SK-N-SH (cell line): ENCODE measurements around the gene MAML3. TPM values are rescaled to one million over a fixed set of nuclear protein-coding genes. Genes with fewer than 3 reads are reported as not detected.

ENCODE experiments used
- CTCF ChIA-PET: fragments of 300-600, 350-600 bp; formaldehyde crosslinking; extraction: SDS; loops from one replicate; lab custom pipeline; 2021; lab: Yijun Ruan, JAX
- POLR2A ChIA-PET: fragments of 350-600 bp; sonication (Branson Sonifier 250); formaldehyde crosslinking; extraction: SDS; loops from one replicate; lab custom pipeline; 2020; ENCODE audit warnings: antibody characterized with exemption, inconsistent platforms; lab: Yijun Ruan, JAX
- DNase-seq: peaks from one replicate; pipeline ENCODE4 v3.0.0; 2012
- H2AFZ ChIP-seq: fragments of 200-600 bp; sonication (generic); 2 replicates; pipeline ENCODE4 v1.8.1; 2016; ENCODE audit warnings: antibody characterized with exemption, mild to moderate bottlenecking, low read depth
- H3F3A ChIP-seq: fragments of 200-600 bp; sonication (generic); replicated peaks from 2 replicates; pipeline ENCODE3; 2016; ENCODE audit warnings: antibody characterized with exemption, mild to moderate bottlenecking; ENCODE audit not compliant: insufficient read depth
- H3K27ac ChIP-seq, 2 experiments: fragments of 200-500 bp in 1 of 2; fragments of 200-600 bp in 1 of 2; sonication (Bioruptor generic) in 1 of 2; sonication (generic), shearing (Covaris generic) in 1 of 2; 2 replicates each; pipeline versions ENCODE4 v1.5.1 to v1.6.1; 2014 to 2016; ENCODE audit warnings: low read depth in 2 of 2, inconsistent platforms in 1 of 2, low read length in 1 of 2, mild to moderate bottlenecking in 1 of 2, mixed read lengths in 1 of 2
- H3K27me3 ChIP-seq: fragments of 200-600 bp; sonication (generic), shearing (Covaris generic); 2 replicates; pipeline ENCODE4 v1.6.1; 2016; ENCODE audit warnings: mixed run types; ENCODE audit not compliant: insufficient read depth
- H3K36me3 ChIP-seq, 2 experiments: fragments of 200-500 bp in 1 of 2; fragments of 200-600 bp in 1 of 2; sonication (Bioruptor generic) in 1 of 2; sonication (generic) in 1 of 2; replicated peaks in 1 of 2; 2 replicates each; pipeline versions ENCODE3 to v1.5.1; 2014 to 2016; ENCODE audit warnings: low read length in 1 of 2, mild to moderate bottlenecking in 1 of 2; ENCODE audit not compliant: insufficient read depth in 2 of 2, control insufficient read depth in 1 of 2
- H3K4me1 ChIP-seq, 2 experiments: fragments of 200-500 bp in 1 of 2; fragments of 200-600 bp in 1 of 2; sonication (Bioruptor generic) in 1 of 2; sonication (generic), shearing (Covaris generic) in 1 of 2; 2 replicates each; pipeline versions ENCODE4 v1.5.1 to v1.6.1; 2014 to 2016; ENCODE audit warnings: low read depth in 1 of 2, low read length in 1 of 2, mixed run types in 1 of 2; ENCODE audit not compliant: insufficient read depth in 2 of 2, control insufficient read depth in 1 of 2
- H3K4me2 ChIP-seq: fragments of 200-600 bp; sonication (generic), shearing (Covaris generic); 2 replicates; pipeline ENCODE4 v1.6.1; 2017; ENCODE audit warnings: mixed run types
- H3K4me3 ChIP-seq, 2 experiments: fragments of 200-500 bp in 1 of 2; fragments of 200-600 bp in 1 of 2; sonication (Bioruptor generic) in 1 of 2; sonication (generic), shearing (Covaris generic) in 1 of 2; 2 replicates each; pipeline versions ENCODE4 v1.5.1 to v1.8.1; 2014 to 2016; ENCODE audit warnings: low read depth in 2 of 2, inconsistent platforms in 1 of 2, low read length in 1 of 2, mild to moderate bottlenecking in 1 of 2, mixed read lengths in 1 of 2, moderate library complexity in 1 of 2
- H3K79me2 ChIP-seq: fragments of 200-600 bp; sonication (generic); 2 replicates; pipeline ENCODE4 v1.8.1; 2017; ENCODE audit warnings: mild to moderate bottlenecking; ENCODE audit not compliant: insufficient read depth
- H3K9ac ChIP-seq: fragments of 200-600 bp; sonication (generic); 2 replicates; pipeline ENCODE4 v1.6.1; 2017; ENCODE audit warnings: mixed run types
- H3K9me2 ChIP-seq: fragments of 200-600 bp; sonication (generic); 2 replicates; pipeline ENCODE4 v1.6.1; 2017; ENCODE audit warnings: mixed run types
- H3K9me3 ChIP-seq: fragments of 200-600 bp; sonication (generic); 2 replicates; pipeline ENCODE4 v1.6.1; 2017; ENCODE audit warnings: mixed run types, mild to moderate bottlenecking, moderate library complexity
- H4K20me1 ChIP-seq: fragments of 200-600 bp; sonication (generic); 2 replicates; pipeline ENCODE4 v1.6.1; 2017; ENCODE audit warnings: mild to moderate bottlenecking, mixed run types; ENCODE audit not compliant: insufficient read depth
- CHD2 ChIP-seq: fragments of 150-350 bp; IDR thresholded peaks from 2 replicates; pipeline ENCODE4 v1.6.1; 2018; ENCODE audit warnings: low read length; ENCODE audit not compliant: partially characterized antibody
- EP300 ChIP-seq, 2 experiments: IDR thresholded peaks; 2 replicates each; pipeline versions ENCODE4 v1.4.0 to v1.6.1; 2012; ENCODE audit warnings: borderline replicate concordance in 1 of 2, low read depth in 1 of 2, low read length in 1 of 2
- EZH2phosphoT487 ChIP-seq: fragments of 200-600 bp; sonication (generic); IDR thresholded peaks from 2 replicates; pipeline ENCODE4 v1.6.1; 2017; ENCODE audit warnings: low read depth, mixed run types, mild to moderate bottlenecking, antibody characterized with exemption, moderate library complexity, borderline replicate concordance
- FOSL2 ChIP-seq: IDR thresholded peaks from 2 replicates; pipeline ENCODE4 v1.4.0; 2012; ENCODE audit warnings: low read depth, mild to moderate bottlenecking, moderate library complexity, borderline replicate concordance
- FOXJ3 ChIP-seq: sonication (generic); formaldehyde crosslinking; IDR thresholded peaks from 2 replicates; pipeline ENCODE4 v1.5.1; 2020; ENCODE audit warnings: mild to moderate bottlenecking, missing genetic modification reagents
- GABPA ChIP-seq: IDR thresholded peaks from 2 replicates; pipeline ENCODE4 v1.4.0; 2012; ENCODE audit warnings: low read depth, mild to moderate bottlenecking
- JUND ChIP-seq: IDR thresholded peaks from 2 replicates; pipeline ENCODE4 v1.4.0; 2012
- MEF2A ChIP-seq: IDR thresholded peaks from 2 replicates; pipeline ENCODE4 v1.4.0; 2012; ENCODE audit warnings: low read depth, borderline replicate concordance
- NFIC ChIP-seq: IDR thresholded peaks from 2 replicates; pipeline ENCODE4 v1.4.0; 2012; ENCODE audit warnings: borderline replicate concordance
- NRF1 ChIP-seq: IDR thresholded peaks from 2 replicates; pipeline ENCODE4 v1.6.1; 2012; ENCODE audit warnings: low read depth, mild to moderate bottlenecking, low read length
- RCOR1 ChIP-seq: fragments of 150-350 bp; IDR thresholded peaks from 2 replicates; pipeline ENCODE4 v1.6.1; 2017; ENCODE audit warnings: antibody characterized with exemption, low read length
- RFX5 ChIP-seq: IDR thresholded peaks from 2 replicates; pipeline ENCODE4 v1.6.1; 2012; ENCODE audit warnings: mild to moderate bottlenecking, improper control_type of control experiment, low read length
- RXRA ChIP-seq: IDR thresholded peaks from 2 replicates; pipeline ENCODE4 v1.4.0; 2012; ENCODE audit warnings: low read depth, mild to moderate bottlenecking, borderline replicate concordance
- SIN3A ChIP-seq: IDR thresholded peaks from 2 replicates; pipeline ENCODE4 v1.6.1; 2012; ENCODE audit warnings: low read depth, mild to moderate bottlenecking, low read length, moderate library complexity, borderline replicate concordance
- SMC3 ChIP-seq: IDR thresholded peaks from 2 replicates; pipeline ENCODE4 v1.6.1; 2012; ENCODE audit warnings: low read depth, low read length, improper control_type of control experiment
- TAF1 ChIP-seq: IDR thresholded peaks from 2 replicates; pipeline ENCODE4 v1.6.1; 2012; ENCODE audit warnings: low read depth, mild to moderate bottlenecking, low read length, moderate library complexity, borderline replicate concordance
- TCF12 ChIP-seq: IDR thresholded peaks from 2 replicates; pipeline ENCODE4 v1.4.0; 2012
- TEAD4 ChIP-seq: IDR thresholded peaks from 2 replicates; pipeline ENCODE4 v1.4.0; 2012; ENCODE audit warnings: mild to moderate bottlenecking, borderline replicate concordance; ENCODE audit not compliant: insufficient read depth
- YY1 ChIP-seq: IDR thresholded peaks from 2 replicates; pipeline ENCODE4 v1.4.0; 2012; ENCODE audit warnings: low read depth, mild to moderate bottlenecking
- WGBS: methylation state at CpG from one replicate; pipeline ENCODE4 v1.1.6; 2017; ENCODE audit warnings: low lambda C conversion rate; 5-methylcytosine and 5-hydroxymethylcytosine counted together
- polyA plus RNA-seq, 3 experiments: library from polyadenylated mRNA; depleted of rRNA; stranded (reverse); fragments of >200 nt; gene quantifications; 2 replicates each; pipeline ENCODE4 v1.2.3, GENCODE V29; 2012
- TF ChIP-seq, protein P1 (sequence below): IDR thresholded peaks from 2 replicates; pipeline ENCODE4 v1.6.1; 2012; ENCODE audit warnings: mild to moderate bottlenecking, low read depth, low read length, moderate library complexity
- TF ChIP-seq, protein P2 (sequence below): IDR thresholded peaks from 2 replicates; pipeline ENCODE4 v1.4.0; 2012; ENCODE audit warnings: low read depth, borderline replicate concordance
- TF ChIP-seq, protein P3 (sequence below): fragments of 150-350 bp; IDR thresholded peaks from 2 replicates; pipeline ENCODE4 v1.6.1; 2016; ENCODE audit warnings: mild to moderate bottlenecking, low read depth, low read length
- TF ChIP-seq, protein P4 (sequence below): IDR thresholded peaks from 2 replicates; pipeline ENCODE4 v1.4.0; 2012; ENCODE audit warnings: low read depth
- TF ChIP-seq, protein P5 (sequence below): fragments of 200-600 bp; sonication (generic); IDR thresholded peaks from 2 replicates; pipeline ENCODE4 v1.6.1; 2017; ENCODE audit warnings: antibody characterized with exemption, mild to moderate bottlenecking, moderate library complexity

MAML3 gene
- polyA plus RNA-seq, 1 of the 3 experiments (the other 2 are of a cell fraction) = 5.3 TPM

DNA sequence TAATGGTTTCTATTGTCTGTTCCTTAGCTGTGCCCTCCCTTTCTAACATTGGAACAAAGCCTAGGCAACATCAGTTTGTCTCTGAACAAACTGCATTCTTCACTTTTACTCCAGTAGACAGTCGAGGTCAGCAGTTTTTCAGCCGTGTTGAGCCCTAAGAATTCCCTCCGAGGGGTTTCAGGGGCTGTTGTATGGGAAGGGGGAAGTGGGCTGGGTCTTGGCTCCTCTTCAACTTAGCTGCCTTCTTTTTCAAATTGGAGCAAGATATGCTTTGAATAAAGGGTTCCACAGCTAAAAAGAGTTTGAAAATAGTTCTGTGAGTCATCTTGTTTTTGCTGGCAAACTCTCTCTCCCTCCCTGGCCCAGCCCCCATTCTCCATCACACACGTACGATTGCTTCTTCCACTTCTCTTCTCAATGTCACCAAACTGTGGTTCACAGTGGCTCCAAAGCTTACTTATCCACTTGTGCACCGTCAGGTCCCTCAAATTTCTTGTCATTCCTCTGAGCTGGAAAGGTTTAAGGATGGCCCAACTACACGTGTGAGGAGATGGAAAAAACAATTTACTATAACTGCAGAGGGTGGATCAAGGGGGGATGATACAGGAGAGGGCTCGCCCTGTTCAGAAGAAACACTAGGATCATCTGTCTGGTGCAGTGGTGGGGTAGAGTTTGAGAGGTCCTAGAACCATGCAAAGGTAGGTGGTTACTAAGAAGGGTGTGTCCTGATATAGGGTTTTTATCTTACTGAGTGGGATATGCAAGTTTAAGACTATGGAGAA, 9.2 kb upstream of the MAML3 start:
- CTCF ChIA-PET = interaction anchor here (0.6 to 1.3 kb wide), 5 partner anchors 14 to 117 kb away, joined by 3 to 4 read pairs (median 3); no protein-coding TSS in a partner anchor
- H3K27ac ChIP-seq = peak overlapping the region; percentile 5 to 77; a peak in 3 of 4 replicates
- H3K4me1 ChIP-seq = peaks cover 4 to 8% of the 10 kb centered on the region in 2 experiments; a peak in 3 of 4 replicates
- H3K4me3 ChIP-seq = no peak overlapping the region
- peak overlapping the region; percentile 83 for H2AFZ ChIP-seq
- H3F3A ChIP-seq = peaks cover 3% of the 10 kb centered on the region
- no peak for DNase-seq
- 55% methylated on average over 8 of the region's 8 CpGs for WGBS
- H4K20me1 ChIP-seq = no peaks in the 10 kb centered on the region
- POLR2A ChIA-PET = interaction anchor here (0.6 to 1.4 kb wide), 2 partner anchors 75 to 195 kb away, joined by 3 read pairs; no protein-coding TSS in a partner anchor
- H3K9ac ChIP-seq = peak overlapping the region; percentile 50
- H3K9me2 ChIP-seq = no peaks in the 10 kb centered on the region
- H3K36me3 ChIP-seq = no peaks in the 10 kb centered on the region
- H3K79me2 ChIP-seq = no peaks in the 10 kb centered on the region
- no peaks in the 10 kb centered on the region for H3K9me3 ChIP-seq
- H3K4me2 ChIP-seq = peak overlapping the region; percentile 65
- H3K27me3 ChIP-seq = no peaks in the 10 kb centered on the region
- TF ChIP-seq JUND (peak; percentile 62; the same call in 1 of the 2 replicates), EP300 (IDR thresholded peaks at IDR 0.05; ENCODE audit: borderline replicate concordance in 1 of 2, low read depth in 1 of 2, low read length in 1 of 2) (0 out of 4 replicates have a peak, but pooled peaks of 1 of the 2 experiments have one; percentile 7), TAF1 (no peak), SMC3 (no peak), NRF1 (no peak), FOSL2 (peak; percentile 70), NFIC (peak; percentile 84), EZH2phosphoT487 (no peak), GABPA (no peak), SIN3A (no peak), TEAD4 (no peak), TCF12 (peak; percentile 32; the same call in 1 of the 2 replicates), RCOR1 (no peak), CHD2 (no peak), YY1 (no peak), FOXJ3 (CRISPR knock-in tag) (no peak), RXRA (no peak), RFX5 (no peak), MEF2A (peak; percentile 20; the same call in 1 of the 2 replicates)
- TF ChIP-seq, protein P1, sequence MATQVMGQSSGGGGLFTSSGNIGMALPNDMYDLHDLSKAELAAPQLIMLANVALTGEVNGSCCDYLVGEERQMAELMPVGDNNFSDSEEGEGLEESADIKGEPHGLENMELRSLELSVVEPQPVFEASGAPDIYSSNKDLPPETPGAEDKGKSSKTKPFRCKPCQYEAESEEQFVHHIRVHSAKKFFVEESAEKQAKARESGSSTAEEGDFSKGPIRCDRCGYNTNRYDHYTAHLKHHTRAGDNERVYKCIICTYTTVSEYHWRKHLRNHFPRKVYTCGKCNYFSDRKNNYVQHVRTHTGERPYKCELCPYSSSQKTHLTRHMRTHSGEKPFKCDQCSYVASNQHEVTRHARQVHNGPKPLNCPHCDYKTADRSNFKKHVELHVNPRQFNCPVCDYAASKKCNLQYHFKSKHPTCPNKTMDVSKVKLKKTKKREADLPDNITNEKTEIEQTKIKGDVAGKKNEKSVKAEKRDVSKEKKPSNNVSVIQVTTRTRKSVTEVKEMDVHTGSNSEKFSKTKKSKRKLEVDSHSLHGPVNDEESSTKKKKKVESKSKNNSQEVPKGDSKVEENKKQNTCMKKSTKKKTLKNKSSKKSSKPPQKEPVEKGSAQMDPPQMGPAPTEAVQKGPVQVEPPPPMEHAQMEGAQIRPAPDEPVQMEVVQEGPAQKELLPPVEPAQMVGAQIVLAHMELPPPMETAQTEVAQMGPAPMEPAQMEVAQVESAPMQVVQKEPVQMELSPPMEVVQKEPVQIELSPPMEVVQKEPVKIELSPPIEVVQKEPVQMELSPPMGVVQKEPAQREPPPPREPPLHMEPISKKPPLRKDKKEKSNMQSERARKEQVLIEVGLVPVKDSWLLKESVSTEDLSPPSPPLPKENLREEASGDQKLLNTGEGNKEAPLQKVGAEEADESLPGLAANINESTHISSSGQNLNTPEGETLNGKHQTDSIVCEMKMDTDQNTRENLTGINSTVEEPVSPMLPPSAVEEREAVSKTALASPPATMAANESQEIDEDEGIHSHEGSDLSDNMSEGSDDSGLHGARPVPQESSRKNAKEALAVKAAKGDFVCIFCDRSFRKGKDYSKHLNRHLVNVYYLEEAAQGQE = no peak
- TF ChIP-seq, protein P2, sequence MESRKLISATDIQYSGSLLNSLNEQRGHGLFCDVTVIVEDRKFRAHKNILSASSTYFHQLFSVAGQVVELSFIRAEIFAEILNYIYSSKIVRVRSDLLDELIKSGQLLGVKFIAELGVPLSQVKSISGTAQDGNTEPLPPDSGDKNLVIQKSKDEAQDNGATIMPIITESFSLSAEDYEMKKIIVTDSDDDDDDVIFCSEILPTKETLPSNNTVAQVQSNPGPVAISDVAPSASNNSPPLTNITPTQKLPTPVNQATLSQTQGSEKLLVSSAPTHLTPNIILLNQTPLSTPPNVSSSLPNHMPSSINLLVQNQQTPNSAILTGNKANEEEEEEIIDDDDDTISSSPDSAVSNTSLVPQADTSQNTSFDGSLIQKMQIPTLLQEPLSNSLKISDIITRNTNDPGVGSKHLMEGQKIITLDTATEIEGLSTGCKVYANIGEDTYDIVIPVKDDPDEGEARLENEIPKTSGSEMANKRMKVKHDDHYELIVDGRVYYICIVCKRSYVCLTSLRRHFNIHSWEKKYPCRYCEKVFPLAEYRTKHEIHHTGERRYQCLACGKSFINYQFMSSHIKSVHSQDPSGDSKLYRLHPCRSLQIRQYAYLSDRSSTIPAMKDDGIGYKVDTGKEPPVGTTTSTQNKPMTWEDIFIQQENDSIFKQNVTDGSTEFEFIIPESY = no peak
- TF ChIP-seq, protein P3, sequence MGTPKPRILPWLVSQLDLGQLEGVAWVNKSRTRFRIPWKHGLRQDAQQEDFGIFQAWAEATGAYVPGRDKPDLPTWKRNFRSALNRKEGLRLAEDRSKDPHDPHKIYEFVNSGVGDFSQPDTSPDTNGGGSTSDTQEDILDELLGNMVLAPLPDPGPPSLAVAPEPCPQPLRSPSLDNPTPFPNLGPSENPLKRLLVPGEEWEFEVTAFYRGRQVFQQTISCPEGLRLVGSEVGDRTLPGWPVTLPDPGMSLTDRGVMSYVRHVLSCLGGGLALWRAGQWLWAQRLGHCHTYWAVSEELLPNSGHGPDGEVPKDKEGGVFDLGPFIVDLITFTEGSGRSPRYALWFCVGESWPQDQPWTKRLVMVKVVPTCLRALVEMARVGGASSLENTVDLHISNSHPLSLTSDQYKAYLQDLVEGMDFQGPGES = no peak
- TF ChIP-seq, protein P4, sequence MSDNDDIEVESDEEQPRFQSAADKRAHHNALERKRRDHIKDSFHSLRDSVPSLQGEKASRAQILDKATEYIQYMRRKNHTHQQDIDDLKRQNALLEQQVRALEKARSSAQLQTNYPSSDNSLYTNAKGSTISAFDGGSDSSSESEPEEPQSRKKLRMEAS = no peak
- TF ChIP-seq, protein P5, sequence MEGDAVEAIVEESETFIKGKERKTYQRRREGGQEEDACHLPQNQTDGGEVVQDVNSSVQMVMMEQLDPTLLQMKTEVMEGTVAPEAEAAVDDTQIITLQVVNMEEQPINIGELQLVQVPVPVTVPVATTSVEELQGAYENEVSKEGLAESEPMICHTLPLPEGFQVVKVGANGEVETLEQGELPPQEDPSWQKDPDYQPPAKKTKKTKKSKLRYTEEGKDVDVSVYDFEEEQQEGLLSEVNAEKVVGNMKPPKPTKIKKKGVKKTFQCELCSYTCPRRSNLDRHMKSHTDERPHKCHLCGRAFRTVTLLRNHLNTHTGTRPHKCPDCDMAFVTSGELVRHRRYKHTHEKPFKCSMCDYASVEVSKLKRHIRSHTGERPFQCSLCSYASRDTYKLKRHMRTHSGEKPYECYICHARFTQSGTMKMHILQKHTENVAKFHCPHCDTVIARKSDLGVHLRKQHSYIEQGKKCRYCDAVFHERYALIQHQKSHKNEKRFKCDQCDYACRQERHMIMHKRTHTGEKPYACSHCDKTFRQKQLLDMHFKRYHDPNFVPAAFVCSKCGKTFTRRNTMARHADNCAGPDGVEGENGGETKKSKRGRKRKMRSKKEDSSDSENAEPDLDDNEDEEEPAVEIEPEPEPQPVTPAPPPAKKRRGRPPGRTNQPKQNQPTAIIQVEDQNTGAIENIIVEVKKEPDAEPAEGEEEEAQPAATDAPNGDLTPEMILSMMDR = no peak
